OCI-LY3 (cell line): Measurements from ENCODE around the gene TROAP.

ENCODE experiments used
- H2AFZ ChIP-seq: fragments of 200-600, 300-600 bp; shearing (Covaris generic); 2 replicates; pipeline ENCODE4 v1.6.0; 2014; ENCODE audit warnings: antibody characterized with exemption, low read depth, low read length
- H3K27ac ChIP-seq: fragments of 200-600, 300-600 bp; sonication (generic); 2 replicates; pipeline ENCODE4 v1.5.1; 2014; ENCODE audit warnings: mild to moderate bottlenecking, low read length, moderate library complexity, mixed read lengths
- H3K27me3 ChIP-seq: fragments of 200-600, 300-600 bp; sonication (generic); 2 replicates; pipeline ENCODE4 v1.6.1; 2014; ENCODE audit warnings: low read depth, low read length, mixed read lengths
- H3K36me3 ChIP-seq: fragments of 200-600, 300-600 bp; sonication (generic); replicated peaks from 2 replicates; pipeline ENCODE3; 2014; ENCODE audit warnings: low read depth, low read length, mixed read lengths
- H3K4me1 ChIP-seq: fragments of 300-600, 200-600 bp; sonication (generic); 2 replicates; pipeline ENCODE4 v1.6.1; 2014; ENCODE audit warnings: low read length, mixed read lengths
- H3K4me2 ChIP-seq: fragments of 200-600, 300-600 bp; sonication (generic); 2 replicates; pipeline ENCODE4 v1.6.1; 2014; ENCODE audit warnings: low read length, mixed read lengths
- H3K4me3 ChIP-seq: fragments of 300-600, 200-600 bp; sonication (generic); 2 replicates; pipeline ENCODE4 v1.5.1; 2014; ENCODE audit warnings: antibody characterized with exemption, mild to moderate bottlenecking, low read length, moderate library complexity
- H3K79me2 ChIP-seq: fragments of 300-600, 200-600 bp; shearing (Covaris generic); 2 replicates; pipeline ENCODE4 v1.6.1; 2014; ENCODE audit warnings: mild to moderate bottlenecking, low read length, mixed read lengths
- H3K9ac ChIP-seq: fragments of 300-600, 200-600 bp; shearing (Covaris generic); 2 replicates; pipeline ENCODE4 v1.6.0; 2014; ENCODE audit warnings: mild to moderate bottlenecking, low read length, moderate library complexity
- H3K9me3 ChIP-seq: fragments of 200-600, 300-600 bp; shearing (Covaris generic); 2 replicates; pipeline ENCODE4 v1.6.1; 2014; ENCODE audit warnings: low read length, mixed read lengths; ENCODE audit not compliant: insufficient read depth
- H4K20me1 ChIP-seq: fragments of 200-600, 300-600 bp; sonication (generic); 2 replicates; pipeline ENCODE4 v1.6.1; 2016; ENCODE audit warnings: low read length, mixed read lengths; ENCODE audit not compliant: insufficient read depth
- EZH2phosphoT487 ChIP-seq: fragments of 200-600 bp; shearing (Covaris generic); IDR thresholded peaks from 2 replicates; pipeline ENCODE4 v1.6.1; 2018; ENCODE audit warnings: antibody characterized with exemption, mixed run types, low read depth
- TF ChIP-seq, protein P1 (sequence below): fragments of 200-600, 300-600 bp; sonication (generic); IDR thresholded peaks from 2 replicates; pipeline ENCODE4 v1.5.1; 2014; ENCODE audit warnings: antibody characterized with exemption, low read length, low read depth

The TROAP gene

DNA sequence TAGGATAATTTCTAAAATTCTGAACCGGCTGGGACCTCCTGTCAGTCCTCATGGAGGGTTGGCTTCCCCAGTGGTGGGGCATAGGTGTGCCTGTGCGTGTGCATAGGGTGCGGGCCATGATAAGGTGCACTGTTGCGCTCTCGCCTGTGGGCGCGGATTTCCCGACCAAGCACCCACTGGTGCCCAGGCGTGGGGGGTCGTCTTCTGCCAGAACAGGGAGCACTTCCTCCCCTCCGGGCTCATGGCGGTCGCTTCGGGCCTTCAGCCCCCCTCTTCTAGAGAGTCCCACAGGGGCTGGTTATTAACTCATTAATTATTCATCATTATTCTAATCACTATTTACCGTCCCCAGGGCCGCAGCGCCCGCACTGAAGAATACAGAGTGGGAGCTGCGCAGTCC, 11.2 kb downstream of the TROAP start:
- no peaks in the 10 kb centered on the region for H4K20me1 ChIP-seq
- H3K27ac ChIP-seq, result no peak overlapping the region
- no peak overlapping the region for H3K4me2 ChIP-seq
- H3K4me3 ChIP-seq, result no peak overlapping the region
- H3K4me1 ChIP-seq, result 0 out of 2 replicates have a peak, but pooled peaks cover 3% of the 10 kb centered on the region
- no peaks in the 10 kb centered on the region for H3K27me3 ChIP-seq
- H3K36me3 ChIP-seq, result peaks cover 13% of the 10 kb centered on the region
- H2AFZ ChIP-seq, result no peak overlapping the region
- no peaks in the 10 kb centered on the region for H3K79me2 ChIP-seq
- no peak overlapping the region for H3K9ac ChIP-seq
- no peaks in the 10 kb centered on the region for H3K9me3 ChIP-seq
- TF ChIP-seq, protein P1, sequence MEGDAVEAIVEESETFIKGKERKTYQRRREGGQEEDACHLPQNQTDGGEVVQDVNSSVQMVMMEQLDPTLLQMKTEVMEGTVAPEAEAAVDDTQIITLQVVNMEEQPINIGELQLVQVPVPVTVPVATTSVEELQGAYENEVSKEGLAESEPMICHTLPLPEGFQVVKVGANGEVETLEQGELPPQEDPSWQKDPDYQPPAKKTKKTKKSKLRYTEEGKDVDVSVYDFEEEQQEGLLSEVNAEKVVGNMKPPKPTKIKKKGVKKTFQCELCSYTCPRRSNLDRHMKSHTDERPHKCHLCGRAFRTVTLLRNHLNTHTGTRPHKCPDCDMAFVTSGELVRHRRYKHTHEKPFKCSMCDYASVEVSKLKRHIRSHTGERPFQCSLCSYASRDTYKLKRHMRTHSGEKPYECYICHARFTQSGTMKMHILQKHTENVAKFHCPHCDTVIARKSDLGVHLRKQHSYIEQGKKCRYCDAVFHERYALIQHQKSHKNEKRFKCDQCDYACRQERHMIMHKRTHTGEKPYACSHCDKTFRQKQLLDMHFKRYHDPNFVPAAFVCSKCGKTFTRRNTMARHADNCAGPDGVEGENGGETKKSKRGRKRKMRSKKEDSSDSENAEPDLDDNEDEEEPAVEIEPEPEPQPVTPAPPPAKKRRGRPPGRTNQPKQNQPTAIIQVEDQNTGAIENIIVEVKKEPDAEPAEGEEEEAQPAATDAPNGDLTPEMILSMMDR, result no peak
- TF ChIP-seq EZH2phosphoT487, result no peak

DNA sequence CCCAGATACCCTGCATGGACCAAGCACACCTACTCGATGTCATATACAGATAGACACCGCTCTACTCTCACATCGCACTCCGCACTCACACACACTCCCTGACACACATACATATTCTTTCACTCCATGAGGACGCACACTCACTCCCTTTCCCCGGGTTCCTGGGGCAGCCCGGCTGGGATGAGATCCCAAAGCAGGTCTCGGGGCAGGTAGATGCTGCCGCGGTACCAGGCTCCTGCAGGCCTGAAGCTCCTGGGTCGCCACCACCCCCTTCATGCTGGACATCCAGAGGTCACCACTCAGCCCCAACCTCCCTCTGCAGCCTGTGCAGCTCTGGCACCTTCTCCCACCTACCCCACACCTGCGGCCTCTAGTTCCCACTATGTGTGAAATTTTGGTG, 11.6 kb downstream of the TROAP start:
- Histone ChIP-seq H3K9me3 (no peaks in the 10 kb centered on the region), H2AFZ (no peak overlapping the region), H3K4me2 (no peak overlapping the region), H3K36me3 (peaks cover 13% of the 10 kb centered on the region), H3K27me3 (no peaks in the 10 kb centered on the region), H3K4me3 (no peak overlapping the region), H3K79me2 (no peaks in the 10 kb centered on the region), H3K4me1 (0 out of 2 replicates have a peak, but pooled peaks cover 3% of the 10 kb centered on the region), H3K9ac (no peak overlapping the region), H3K27ac (no peak overlapping the region), H4K20me1 (no peaks in the 10 kb centered on the region)
- no peak for TF ChIP-seq EZH2phosphoT487
- TF ChIP-seq, protein P1, result no peak

DNA sequence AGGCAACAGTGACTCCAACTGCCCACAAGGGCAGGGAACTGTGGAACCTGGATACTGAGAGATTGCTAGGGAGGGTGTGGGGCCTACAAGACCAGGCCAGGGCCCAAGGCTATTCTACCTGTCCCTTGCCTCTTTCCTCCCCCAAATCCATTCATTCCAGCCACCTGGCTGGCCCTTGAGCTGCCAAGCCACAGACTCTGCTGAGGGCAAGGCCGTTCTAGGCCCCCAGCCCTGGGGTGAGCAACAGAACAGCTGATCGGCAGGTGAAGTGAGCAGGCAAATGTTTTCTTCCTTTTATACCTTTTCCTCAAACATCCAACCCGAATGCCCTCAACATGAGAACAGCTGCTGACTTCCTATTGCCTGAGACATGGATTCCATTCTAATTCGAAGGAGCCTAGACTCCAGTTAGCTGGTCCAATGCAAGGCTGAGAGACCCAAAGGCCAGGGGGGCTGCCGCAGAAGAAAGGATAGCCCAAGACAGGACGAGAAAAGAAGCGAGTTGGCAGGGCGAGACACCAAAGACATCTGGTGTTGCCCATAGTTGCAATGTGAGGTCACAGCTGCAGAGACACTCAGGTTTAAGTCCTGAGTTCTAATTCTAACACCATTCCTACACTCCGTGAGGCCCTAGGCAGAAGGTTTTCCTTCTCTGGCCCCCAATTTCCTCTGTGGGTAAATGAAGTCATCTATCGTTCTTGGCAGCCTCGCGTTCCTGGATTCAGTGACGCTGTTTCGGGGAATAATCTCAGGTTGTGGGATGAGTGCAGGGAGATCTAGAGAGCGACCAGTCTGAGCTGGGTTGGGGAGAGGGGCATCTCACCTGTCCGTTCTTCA, 12.3 kb downstream of the TROAP start:
- no peaks in the 10 kb centered on the region for H3K9me3 ChIP-seq
- H3K9ac ChIP-seq, result no peak overlapping the region
- no peaks in the 10 kb centered on the region for H4K20me1 ChIP-seq
- TF ChIP-seq EZH2phosphoT487, result no peak
- TF ChIP-seq, protein P1, result no peak
- H3K36me3 ChIP-seq, result peaks cover 10% of the 10 kb centered on the region
- no peak overlapping the region for H3K4me2 ChIP-seq
- no peak overlapping the region for H3K27ac ChIP-seq
- H3K4me1 ChIP-seq, result peaks cover 6% of the 10 kb centered on the region; the same call in 1 of the 2 replicates
- H3K79me2 ChIP-seq, result no peaks in the 10 kb centered on the region
- H3K4me3 ChIP-seq, result no peak overlapping the region
- H2AFZ ChIP-seq, result no peak overlapping the region
- H3K27me3 ChIP-seq, result no peaks in the 10 kb centered on the region

DNA sequence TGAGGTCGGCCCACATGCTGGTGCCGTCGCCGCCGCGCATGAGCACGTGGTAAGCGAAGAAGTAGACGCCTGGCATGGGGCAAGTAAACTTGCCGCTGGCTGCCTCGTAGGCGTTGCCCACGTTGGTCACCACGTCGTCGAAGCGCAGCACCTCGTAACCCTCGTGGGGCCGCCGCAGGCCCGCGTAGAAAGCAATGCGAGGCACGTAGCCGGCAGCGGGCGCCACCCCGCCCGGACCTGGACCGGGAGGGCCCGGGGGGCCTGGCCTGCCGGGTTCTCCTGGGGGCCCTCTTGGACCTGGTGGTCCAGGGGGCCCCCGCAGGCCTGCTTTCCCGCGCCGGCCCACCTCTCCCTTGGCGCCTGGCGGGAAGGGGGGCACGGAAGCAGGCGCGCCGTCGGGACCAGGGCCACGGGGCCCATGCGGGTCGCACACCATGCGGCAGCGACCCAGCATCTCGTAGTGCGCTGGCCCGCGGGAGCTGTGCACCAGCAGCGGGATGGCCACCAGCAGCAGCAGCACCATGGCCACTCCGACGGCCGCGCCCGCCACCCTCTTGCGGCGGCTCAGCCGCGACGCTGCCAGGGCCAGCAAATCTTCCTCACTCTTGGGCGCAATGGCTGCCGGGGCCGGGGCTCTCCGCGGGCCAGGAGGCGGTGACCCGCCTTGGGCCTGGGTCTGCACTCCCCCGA, 13.0 kb downstream of the TROAP start:
- Histone ChIP-seq H3K79me2 (no peaks in the 10 kb centered on the region), H3K4me1 (peaks cover 6% of the 10 kb centered on the region; the same call in 1 of the 2 replicates), H3K27me3 (no peaks in the 10 kb centered on the region; the same call in 1 of the 2 replicates), H3K36me3 (peaks cover 5% of the 10 kb centered on the region), H2AFZ (no peak overlapping the region), H3K4me2 (no peak overlapping the region), H3K4me3 (peak overlapping the region; percentile 76; the same call in 1 of the 2 replicates), H3K27ac (no peak overlapping the region), H3K9me3 (no peaks in the 10 kb centered on the region), H3K9ac (no peak overlapping the region), H4K20me1 (no peaks in the 10 kb centered on the region)
- TF ChIP-seq EZH2phosphoT487, result no peak
- TF ChIP-seq, protein P1, result no peak
